RWPE2 (cell line): ENCODE measurements around the gene TAF10.

Experiments used
- ATAC-seq: fragments of 200-7000 bp; cut with Tn5 transposase; 3 replicates; pipeline ENCODE4 v1.9.1; 2021; ENCODE audit warnings: low read depth
- DNase-seq: peaks from one replicate; pipeline ENCODE4 v3.0.0-alpha.2; 2020; ENCODE audit warnings: low spot score
- H3K27ac ChIP-seq: fragments of 450-650 bp; 2 replicates; pipeline ENCODE4 v1.5.1; 2017; ENCODE audit warnings: mild to moderate bottlenecking; ENCODE audit not compliant: poor library complexity, severe bottlenecking
- H3K27me3 ChIP-seq: fragments of 250-450 bp; sonication (Bioruptor Pico); 2 replicates; pipeline ENCODE4 v1.5.1; 2021; ENCODE audit warnings: mild to moderate bottlenecking, moderate library complexity; ENCODE audit not compliant: insufficient read depth, poor library complexity, severe bottlenecking
- H3K36me3 ChIP-seq: fragments of 250-450 bp; sonication (Bioruptor Pico); 2 replicates; pipeline ENCODE4 v1.5.1; 2020; ENCODE audit warnings: low read depth, mild to moderate bottlenecking, moderate library complexity
- H3K4me1 ChIP-seq: fragments of 250-450 bp; sonication (Bioruptor Pico); 2 replicates; pipeline ENCODE4 v1.5.1; 2021; ENCODE audit warnings: mild to moderate bottlenecking, moderate library complexity; ENCODE audit not compliant: insufficient read depth, poor library complexity, severe bottlenecking
- H3K4me3 ChIP-seq: fragments of 250-450 bp; sonication (Bioruptor Pico); 2 replicates; pipeline ENCODE4 v1.5.1; 2021; ENCODE audit warnings: mild to moderate bottlenecking, moderate library complexity; ENCODE audit not compliant: severe bottlenecking
- H3K9me3 ChIP-seq: fragments of 250-450 bp; sonication (Bioruptor Pico); 2 replicates; pipeline ENCODE4 v1.5.1; 2021; ENCODE audit warnings: mild to moderate bottlenecking, moderate library complexity; ENCODE audit not compliant: severe bottlenecking
- CTCF ChIP-seq: fragments of 450-650 bp; IDR thresholded peaks from one replicate; pipeline ENCODE4 v1.5.1; 2017; ENCODE audit warnings: mild to moderate bottlenecking, moderate library complexity; ENCODE audit not compliant: poor library complexity, severe bottlenecking

Gene TAF10

GRCh38 chr11:6617315-6617781 is 5.3 kb upstream of the TAF10 start:
- Histone ChIP-seq H3K27me3 (no peaks in the 10 kb centered on the region), H3K27ac (no peak overlapping the region), H3K4me3 (no peak overlapping the region), H3K36me3 (no peaks in the 10 kb centered on the region), H3K4me1 (peaks cover 4% of the 10 kb centered on the region), H3K9me3 (no peaks in the 10 kb centered on the region)
- TF ChIP-seq CTCF = no peak
- ATAC-seq (no peak), DNase-seq (peak; percentile 24)

- Histone ChIP-seq H3K9me3 (no peaks in the 10 kb centered on the region), H3K27ac (no peak overlapping the region), H3K4me1 (peaks cover 4% of the 10 kb centered on the region), H3K27me3 (no peaks in the 10 kb centered on the region), H3K36me3 (no peaks in the 10 kb centered on the region), H3K4me3 (no peak overlapping the region)
- DNase-seq (no peak), ATAC-seq (no peak)
- TF ChIP-seq CTCF = no peak
Observed at GRCh38 chr11:6616596-6617250, 4.7 kb upstream of the TAF10 start.

- H3K4me3 ChIP-seq = no peak overlapping the region
- no peaks in the 10 kb centered on the region for H3K27me3 ChIP-seq
- H3K36me3 ChIP-seq = peaks cover 5% of the 10 kb centered on the region
- no peak for ATAC-seq
- H3K9me3 ChIP-seq = no peaks in the 10 kb centered on the region
- peaks cover 4% of the 10 kb centered on the region for H3K4me1 ChIP-seq
- DNase-seq = peak; percentile 18
- no peak overlapping the region for H3K27ac ChIP-seq
- TF ChIP-seq CTCF = no peak
Observed at GRCh38 chr11:6615882-6616585, 4.0 kb upstream of the TAF10 start.

GRCh38 chr11:6615046-6615445 is 3.0 kb upstream of the TAF10 start:
- peaks cover 15% of the 10 kb centered on the region for H3K36me3 ChIP-seq
- H3K27me3 ChIP-seq = no peaks in the 10 kb centered on the region
- ATAC-seq = no peak
- peaks cover 4% of the 10 kb centered on the region for H3K4me1 ChIP-seq
- DNase-seq = no peak
- H3K9me3 ChIP-seq = no peaks in the 10 kb centered on the region
- TF ChIP-seq CTCF = no peak
- H3K27ac ChIP-seq = no peak overlapping the region
- no peak overlapping the region for H3K4me3 ChIP-seq

- H3K27ac ChIP-seq = no peak overlapping the region
- H3K9me3 ChIP-seq = no peaks in the 10 kb centered on the region
- peaks cover under 1% of the 10 kb centered on the region for H3K4me1 ChIP-seq
- H3K4me3 ChIP-seq = no peak overlapping the region
- peaks cover 21% of the 10 kb centered on the region for H3K36me3 ChIP-seq
- no peak for TF ChIP-seq CTCF
- DNase-seq (no peak), ATAC-seq (no peak)
- no peaks in the 10 kb centered on the region for H3K27me3 ChIP-seq
Observed at GRCh38 chr11:6614446-6614845, 2.4 kb upstream of the TAF10 start.
